Right lobe of liver (tissue), 6 donors: ENCODE measurements around the gene CCIN. TPM values are rescaled to one million over a fixed set of nuclear protein-coding genes. Genes with fewer than 3 reads are reported as not detected.

Experiments
- ATAC-seq, 4 donors: fragments of 200-7000 bp; cut with Tn5 transposase; one replicate each; pipeline ENCODE4 v1.9.1; 2020; ENCODE audit warnings: mild to moderate bottlenecking in 4 of 4, moderate library complexity in 4 of 4
- DNase-seq, 3 donors: peaks; one replicate each; pipeline ENCODE4 v3.0.0-alpha.2; 2020
- H3K27ac ChIP-seq, 3 donors: fragments of 200-600 bp; one replicate each; pipeline ENCODE4 v1.8.0; 2022
- H3K27me3 ChIP-seq, 2 donors: fragments of 200-600 bp; one replicate each; pipeline ENCODE4 v1.8.0; 2022
- H3K36me3 ChIP-seq, 4 donors: fragments of 200-600 bp; sonication (generic) in 1 of 4; one replicate each; pipeline versions ENCODE4 v1.5.1 to v1.8.0; 2017 to 2022; ENCODE audit warnings: control low read depth in 1 of 4
- H3K4me1 ChIP-seq, 4 donors: fragments of 200-600 bp; sonication (generic) in 1 of 4; one replicate each; pipeline versions ENCODE4 v1.5.1 to v1.8.0; 2017 to 2022; ENCODE audit warnings: control low read depth in 1 of 4
- H3K4me3 ChIP-seq, 3 donors: fragments of 200-600 bp; one replicate each; pipeline ENCODE4 v1.8.0; 2022
- H3K9me3 ChIP-seq, 4 donors: fragments of 200-600 bp; sonication (generic) in 1 of 4; one replicate each; pipeline versions ENCODE4 v1.5.1 to v1.8.0; 2017 to 2022; ENCODE audit warnings: control low read depth in 1 of 4
- CTCF ChIP-seq, 4 donors: fragments of 200-600 bp in 3 of 4; fragments of 450-650 bp in 1 of 4; IDR thresholded peaks; one replicate each; pipeline versions ENCODE4 v1.5.1 to v1.8.0; 2016 to 2022; ENCODE audit warnings: antibody characterized with exemption in 4 of 4, mild to moderate bottlenecking in 2 of 4
- POLR2A ChIP-seq: fragments of 450-650 bp; IDR thresholded peaks from one replicate; pipeline ENCODE4 v1.6.1; 2017; ENCODE audit warnings: antibody characterized with exemption, mild to moderate bottlenecking
- WGBS: methylation state at CpG from one replicate; pipeline ENCODE4 v1.1.6; 2018; ENCODE audit warnings: low coverage, low lambda C conversion rate; ENCODE audit not compliant: insufficient coverage; ENCODE audit errors: missing lambda C conversion rate; 5-methylcytosine and 5-hydroxymethylcytosine counted together
- intact Hi-C, 2 donors: fragments of 100-400 bp; cut with DNase I; formaldehyde crosslinking; loops; one replicate each; pipeline versions ENCODE4 v1.11.2 to v1.14.1; 2022
- total RNA-seq, 6 experiments: library from RNA; depleted of rRNA in 2 of 6; stranded (reverse); fragments of >200 nt in 2 of 6; fragmentation: NEBNext Ultra II Directional in 3 of 6; extraction: Animal tissue kit (Norgen Biotek cat#: 25700) in 3 of 6; gene quantifications; one replicate each; pipeline versions ENCODE4 v1.1.0 to v1.2.4, GENCODE V29; 2016 to 2023
- donor health status: DM: no; HTN: yes; CAD: no.
- donor health status: DM: no; HTN: no; CAD: no.
- donor health status: DM: no; HTN: no; CAD: no.
- donor health status: DM: no; HTN: yes; CAD: no.
- donor health status: DM: no; HTN: yes; CAD: no.

CCIN gene
- total RNA-seq, 6 experiments from 2014 or later: not detected

GRCh38 chr9:36145970-36146369 lies 23.2 kb upstream of the CCIN start:
- Histone ChIP-seq H3K27me3 (no peaks in the 10 kb centered on the region), H3K4me3 (no peak overlapping the region), H3K9me3 (no peaks in the 10 kb centered on the region), H3K27ac (no peak overlapping the region), H3K4me1 (peaks cover 0 to 7% (median 3%) of the 10 kb centered on the region in 4 donors), H3K36me3 (no peaks in the 10 kb centered on the region)
- intact Hi-C loops: no loop called here
- no peak for ATAC-seq
- TF ChIP-seq POLR2A (no peak), CTCF (IDR thresholded peaks at IDR 0.05) (no peak)
- 91% methylated on average over 4 of the region's 4 CpGs for WGBS
- DNase-seq: no peak

DNA sequence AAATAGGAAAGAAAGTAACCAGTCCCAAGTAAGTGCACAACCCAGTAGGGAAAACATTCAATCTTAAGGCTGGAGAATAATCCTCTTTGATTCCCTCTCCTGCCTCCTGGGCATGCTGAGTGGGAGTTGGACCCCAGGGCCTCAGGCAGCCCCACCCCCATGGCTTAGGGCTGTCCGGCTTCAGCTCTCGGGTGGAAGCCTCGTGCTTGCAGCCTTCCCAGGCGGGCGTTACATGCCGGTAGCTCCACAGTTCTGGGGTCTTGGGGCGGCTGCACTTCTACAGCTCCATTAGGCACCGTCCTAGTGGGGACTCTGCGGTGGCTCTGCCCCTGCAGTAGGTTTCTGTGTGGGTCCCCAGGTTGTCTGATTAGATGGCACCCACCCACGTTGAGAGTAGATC lies 22.5 kb upstream of the CCIN start:
- H3K9me3 ChIP-seq: no peaks in the 10 kb centered on the region
- intact Hi-C loops: no loop called here
- DNase-seq (no peak), ATAC-seq (no peak)
- no peaks in the 10 kb centered on the region for H3K27me3 ChIP-seq
- H3K4me3 ChIP-seq: no peak overlapping the region
- TF ChIP-seq CTCF (IDR thresholded peaks at IDR 0.05): no peak
- no peak for TF ChIP-seq POLR2A
- H3K36me3 ChIP-seq: no peaks in the 10 kb centered on the region
- peaks cover 0 to 7% (median 3%) of the 10 kb centered on the region in 4 donors for H3K4me1 ChIP-seq
- no peak overlapping the region for H3K27ac ChIP-seq
- 40% methylated on average over 1 of the region's 10 CpGs for WGBS

GRCh38 chr9:36147441-36148175 lies 21.6 kb upstream of the CCIN start:
- H3K27ac ChIP-seq: no peak overlapping the region
- no peak overlapping the region for H3K4me3 ChIP-seq
- WGBS: 85% methylated on average over 11 of the region's 14 CpGs
- no peaks in the 10 kb centered on the region for H3K27me3 ChIP-seq
- DNase-seq: no peak
- no peak for ATAC-seq
- H3K4me1 ChIP-seq: peaks cover 0 to 3% (median under 1%) of the 10 kb centered on the region in 4 donors
- no peaks in the 10 kb centered on the region for H3K9me3 ChIP-seq
- no peak for TF ChIP-seq CTCF (IDR thresholded peaks at IDR 0.05)
- no peak for TF ChIP-seq POLR2A
- intact Hi-C loops: no loop called here
- H3K36me3 ChIP-seq: no peaks in the 10 kb centered on the region

GRCh38 chr9:36148311-36149051 lies 20.7 kb upstream of the CCIN start:
- Histone ChIP-seq H3K36me3 (no peaks in the 10 kb centered on the region), H3K27me3 (no peaks in the 10 kb centered on the region), H3K4me1 (no peaks in the 10 kb centered on the region), H3K9me3 (no peaks in the 10 kb centered on the region), H3K27ac (peak overlapping the region in 1 of 3 donors; percentile 10), H3K4me3 (no peak overlapping the region)
- DNase-seq: peak; percentile 77 to 82 (median 77)
- peak; percentile 28 to 66 (median 47) for ATAC-seq
- 53% methylated on average over 4 of the region's 14 CpGs for WGBS
- intact Hi-C loops: no loop called here
- no peak for TF ChIP-seq POLR2A
- TF ChIP-seq CTCF (IDR thresholded peaks at IDR 0.05): no peak
